HEK293 (cell line): ENCODE measurements around the gene ADAMTSL4.

Source experiments
- BCL11B ChIP-seq: fragments of 450-650 bp; formaldehyde crosslinking; IDR thresholded peaks from 2 replicates; pipeline ENCODE4 v1.5.1; 2016; ENCODE audit warnings: low read depth, missing biosample characterization, missing genetic modification characterization
- HOXA7 ChIP-seq: sonication (generic); formaldehyde crosslinking; IDR thresholded peaks from 2 replicates; pipeline ENCODE4 v1.8.1; 2022; ENCODE audit warnings: missing genetic modification reagents, borderline replicate concordance
- TCF7L2 ChIP-seq: IDR thresholded peaks from 2 replicates; pipeline ENCODE4 v1.6.1; 2011; ENCODE audit warnings: low read depth, mild to moderate bottlenecking, inconsistent platforms, low read length, moderate library complexity, borderline replicate concordance
- ZNF580 ChIP-seq: fragments of 450-650 bp; formaldehyde crosslinking; IDR thresholded peaks from 2 replicates; pipeline ENCODE4 v1.5.1; 2016; ENCODE audit warnings: missing biosample characterization, missing genetic modification characterization
- TF ChIP-seq, protein P1 (sequence below): fragments of 450-650 bp; formaldehyde crosslinking; IDR thresholded peaks from 2 replicates; pipeline ENCODE4 v1.5.1; 2016; ENCODE audit warnings: missing biosample characterization, missing genetic modification characterization, low read depth
- TF ChIP-seq, protein P2 (sequence below): fragments of 450-650 bp; formaldehyde crosslinking; IDR thresholded peaks from 2 replicates; pipeline ENCODE4 v1.5.1; 2016; ENCODE audit warnings: missing biosample characterization, missing genetic modification characterization
- TF ChIP-seq, protein P3 (sequence below): IDR thresholded peaks from 2 replicates; pipeline ENCODE4 v1.6.1; 2011; ENCODE audit warnings: mild to moderate bottlenecking, low read depth, low read length, borderline replicate concordance

GRCh38 chr1:150512846-150513245, 36.4 kb upstream of the ADAMTSL4 start:
- TF ChIP-seq, protein P1, sequence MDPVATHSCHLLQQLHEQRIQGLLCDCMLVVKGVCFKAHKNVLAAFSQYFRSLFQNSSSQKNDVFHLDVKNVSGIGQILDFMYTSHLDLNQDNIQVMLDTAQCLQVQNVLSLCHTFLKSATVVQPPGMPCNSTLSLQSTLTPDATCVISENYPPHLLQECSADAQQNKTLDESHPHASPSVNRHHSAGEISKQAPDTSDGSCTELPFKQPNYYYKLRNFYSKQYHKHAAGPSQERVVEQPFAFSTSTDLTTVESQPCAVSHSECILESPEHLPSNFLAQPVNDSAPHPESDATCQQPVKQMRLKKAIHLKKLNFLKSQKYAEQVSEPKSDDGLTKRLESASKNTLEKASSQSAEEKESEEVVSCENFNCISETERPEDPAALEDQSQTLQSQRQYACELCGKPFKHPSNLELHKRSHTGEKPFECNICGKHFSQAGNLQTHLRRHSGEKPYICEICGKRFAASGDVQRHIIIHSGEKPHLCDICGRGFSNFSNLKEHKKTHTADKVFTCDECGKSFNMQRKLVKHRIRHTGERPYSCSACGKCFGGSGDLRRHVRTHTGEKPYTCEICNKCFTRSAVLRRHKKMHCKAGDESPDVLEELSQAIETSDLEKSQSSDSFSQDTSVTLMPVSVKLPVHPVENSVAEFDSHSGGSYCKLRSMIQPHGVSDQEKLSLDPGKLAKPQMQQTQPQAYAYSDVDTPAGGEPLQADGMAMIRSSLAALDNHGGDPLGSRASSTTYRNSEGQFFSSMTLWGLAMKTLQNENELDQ (tag by site-specific recombination), result no peak
- TF ChIP-seq ZNF580 (tag by site-specific recombination), result no peak
- no peak for TF ChIP-seq TCF7L2
- TF ChIP-seq, protein P2, sequence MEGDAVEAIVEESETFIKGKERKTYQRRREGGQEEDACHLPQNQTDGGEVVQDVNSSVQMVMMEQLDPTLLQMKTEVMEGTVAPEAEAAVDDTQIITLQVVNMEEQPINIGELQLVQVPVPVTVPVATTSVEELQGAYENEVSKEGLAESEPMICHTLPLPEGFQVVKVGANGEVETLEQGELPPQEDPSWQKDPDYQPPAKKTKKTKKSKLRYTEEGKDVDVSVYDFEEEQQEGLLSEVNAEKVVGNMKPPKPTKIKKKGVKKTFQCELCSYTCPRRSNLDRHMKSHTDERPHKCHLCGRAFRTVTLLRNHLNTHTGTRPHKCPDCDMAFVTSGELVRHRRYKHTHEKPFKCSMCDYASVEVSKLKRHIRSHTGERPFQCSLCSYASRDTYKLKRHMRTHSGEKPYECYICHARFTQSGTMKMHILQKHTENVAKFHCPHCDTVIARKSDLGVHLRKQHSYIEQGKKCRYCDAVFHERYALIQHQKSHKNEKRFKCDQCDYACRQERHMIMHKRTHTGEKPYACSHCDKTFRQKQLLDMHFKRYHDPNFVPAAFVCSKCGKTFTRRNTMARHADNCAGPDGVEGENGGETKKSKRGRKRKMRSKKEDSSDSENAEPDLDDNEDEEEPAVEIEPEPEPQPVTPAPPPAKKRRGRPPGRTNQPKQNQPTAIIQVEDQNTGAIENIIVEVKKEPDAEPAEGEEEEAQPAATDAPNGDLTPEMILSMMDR (tag by site-specific recombination), result no peak
- TF ChIP-seq, protein P3, sequence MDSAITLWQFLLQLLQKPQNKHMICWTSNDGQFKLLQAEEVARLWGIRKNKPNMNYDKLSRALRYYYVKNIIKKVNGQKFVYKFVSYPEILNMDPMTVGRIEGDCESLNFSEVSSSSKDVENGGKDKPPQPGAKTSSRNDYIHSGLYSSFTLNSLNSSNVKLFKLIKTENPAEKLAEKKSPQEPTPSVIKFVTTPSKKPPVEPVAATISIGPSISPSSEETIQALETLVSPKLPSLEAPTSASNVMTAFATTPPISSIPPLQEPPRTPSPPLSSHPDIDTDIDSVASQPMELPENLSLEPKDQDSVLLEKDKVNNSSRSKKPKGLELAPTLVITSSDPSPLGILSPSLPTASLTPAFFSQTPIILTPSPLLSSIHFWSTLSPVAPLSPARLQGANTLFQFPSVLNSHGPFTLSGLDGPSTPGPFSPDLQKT, result no peak
- no peak for TF ChIP-seq HOXA7 (CRISPR knock-in tag)
- TF ChIP-seq BCL11B (tag by site-specific recombination), result no peak
